GM23248 (cell line): Measurements from ENCODE around the gene BRF1.

Source experiments
- EZH2 ChIP-seq: fragments of 200-600 bp; sonication (generic); IDR thresholded peaks from 2 replicates; pipeline ENCODE4 v1.6.1; 2018; ENCODE audit warnings: antibody characterized with exemption, mild to moderate bottlenecking; ENCODE audit not compliant: insufficient read depth, poor library complexity, severe bottlenecking
- EZH2phosphoT487 ChIP-seq: fragments of 200-600 bp; sonication (generic); IDR thresholded peaks from 2 replicates; pipeline ENCODE4 v1.6.1; 2018; ENCODE audit warnings: antibody characterized with exemption, moderate library complexity, mild to moderate bottlenecking, low read depth; ENCODE audit not compliant: insufficient read depth

DNA sequence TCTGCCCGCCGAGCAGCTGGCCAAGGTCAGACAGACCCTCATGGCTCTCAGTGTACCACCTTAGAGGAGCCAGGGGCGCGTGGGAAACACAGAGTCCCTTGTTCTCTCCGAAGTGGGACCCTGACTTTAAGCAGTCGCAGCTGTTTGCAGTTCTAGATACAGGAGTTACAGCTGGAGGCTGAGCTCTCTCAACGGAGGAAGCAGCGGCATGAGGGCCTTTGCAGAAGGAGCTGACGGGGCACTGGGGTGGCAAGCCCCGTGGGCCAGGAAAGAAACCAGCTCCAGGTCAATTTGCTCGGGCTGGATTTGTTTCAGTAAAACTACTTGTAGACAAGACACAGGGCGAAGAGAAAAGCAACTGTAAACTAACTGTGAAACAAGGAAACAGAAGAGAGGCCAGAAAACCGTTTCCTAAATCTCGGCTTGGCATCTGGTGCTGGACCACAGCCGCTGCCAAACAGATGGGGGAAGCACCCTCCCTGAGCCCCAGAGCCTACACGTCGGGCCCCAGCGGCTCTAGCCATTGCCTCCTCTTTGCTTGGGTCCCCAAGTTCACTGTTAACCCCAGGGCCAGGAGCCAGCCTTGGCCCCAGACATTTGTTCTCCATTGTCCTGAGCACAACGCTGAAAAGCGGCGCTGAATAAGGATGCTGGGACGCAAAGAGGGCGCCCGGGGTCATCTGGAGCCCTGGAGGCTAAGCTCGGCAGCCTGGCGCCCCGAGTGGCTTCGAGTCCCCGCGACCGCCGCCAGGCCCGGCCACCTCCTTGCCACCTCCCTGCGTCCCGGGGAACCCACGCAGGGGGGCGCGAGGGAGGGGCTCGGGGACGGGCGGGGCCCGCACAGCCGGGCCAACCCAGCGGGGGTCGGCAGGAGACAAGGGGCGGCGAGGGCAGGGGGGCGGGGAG, 12.8 kb upstream of the BRF1 start:
- TF ChIP-seq EZH2: no peak
- no peak for TF ChIP-seq EZH2phosphoT487
